ENCODE measurements around the gene NDEL1.

NDEL1 gene

GRCh38 chr17:8481089-8481488 is 45.4 kb downstream of the NDEL1 start:
- peak; percentile 34 for DNase-seq

GRCh38 chr17:8481703-8482102 is 46.0 kb downstream of the NDEL1 start:
- no peak for DNase-seq

- no peak for DNase-seq
These were observed 46.9 kb downstream of the NDEL1 start for GRCh38 chr17:8482546-8482945.

- DNase-seq: no peak
These were observed 48.8 kb downstream of the NDEL1 start for GRCh38 chr17:8484465-8484864.

- no peak for DNase-seq
These were observed 49.8 kb downstream of the NDEL1 start for GRCh38 chr17:8485491-8485890.

GRCh38 chr17:8487130-8487645 is 51.5 kb downstream of the NDEL1 start:
- DNase-seq: no peak

GRCh38 chr17:8487743-8488142 is 52.1 kb downstream of the NDEL1 start:
- DNase-seq: no peak

- DNase-seq: no peak
These were observed 52.8 kb downstream of the NDEL1 start for GRCh38 chr17:8488491-8488890.

- DNase-seq: no peak
These were observed 53.2 kb downstream of the NDEL1 start for GRCh38 chr17:8488901-8489300.

GRCh38 chr17:8489841-8490240 is 54.2 kb downstream of the NDEL1 start:
- no peak for DNase-seq

- DNase-seq: no peak
These were observed 54.8 kb downstream of the NDEL1 start for GRCh38 chr17:8490256-8491023.

GRCh38 chr17:8492121-8492520 is 56.4 kb downstream of the NDEL1 start:
- DNase-seq: no peak

GRCh38 chr17:8494021-8494420 is 58.3 kb downstream of the NDEL1 start:
- DNase-seq: no peak

GRCh38 chr17:8494506-8495111 is 58.9 kb downstream of the NDEL1 start:
- peak; percentile 14 for DNase-seq

GRCh38 chr17:8496081-8496480 is 60.4 kb downstream of the NDEL1 start:
- DNase-seq: peak; percentile 10

GRCh38 chr17:8499171-8499570 is 63.5 kb downstream of the NDEL1 start:
- DNase-seq: peak; percentile 14

GRCh38 chr17:8499614-8500013 is 63.9 kb downstream of the NDEL1 start:
- DNase-seq: no peak

GRCh38 chr17:8500609-8501008 is 64.9 kb downstream of the NDEL1 start:
- DNase-seq: no peak

- DNase-seq: no peak
These were observed 66.4 kb downstream of the NDEL1 start for GRCh38 chr17:8502126-8502525.

GRCh38 chr17:8503368-8503767 is 67.7 kb downstream of the NDEL1 start:
- DNase-seq: no peak

- no peak for DNase-seq
These were observed 68.1 kb downstream of the NDEL1 start for GRCh38 chr17:8503807-8504206.

- DNase-seq: no peak
These were observed 69.0 kb downstream of the NDEL1 start for GRCh38 chr17:8504460-8505207.

GRCh38 chr17:8506145-8506544 is 70.5 kb downstream of the NDEL1 start:
- no peak for DNase-seq

- no peak for DNase-seq
These were observed 79.1 kb downstream of the NDEL1 start for GRCh38 chr17:8514801-8515200.

All from stimulated activated CD8-positive, alpha-beta memory T cell treated with anti-CD3 and anti-CD28 coated beads, Interleukin-4, amount 100 ng/mL, for 48 hours (primary cell).